Measurements from ENCODE around the gene ATP6V1G3.

The ATP6V1G3 gene

DNA sequence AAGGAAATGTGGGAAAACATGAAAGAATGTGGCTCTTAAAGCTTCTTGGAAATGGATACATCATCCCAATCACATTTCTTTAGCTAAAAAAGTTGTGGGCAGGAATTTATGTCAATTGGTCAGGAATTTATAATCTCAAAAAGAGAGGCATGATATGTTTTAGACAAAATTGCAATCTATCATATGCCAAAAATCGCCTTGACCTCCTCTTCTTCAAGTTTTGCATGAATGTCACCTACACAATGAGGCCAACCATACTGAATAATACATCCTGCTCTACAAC is 42.4 kb downstream of the ATP6V1G3 start:
- H2AFZ ChIP-seq (ENCODE audit: low read length): no peak overlapping the region
- H3K79me2 ChIP-seq (ENCODE audit: low read length): no peaks in the 10 kb centered on the region
- no peaks in the 10 kb centered on the region for H3K36me3 ChIP-seq (replicated peaks; ENCODE audit: insufficient read depth, low read length)
- DNase-seq: no peak
- no peak overlapping the region for H3K4me3 ChIP-seq (ENCODE audit: low read length)
- H3K4me1 ChIP-seq (ENCODE audit: low read length): no peaks in the 10 kb centered on the region
- no peaks in the 10 kb centered on the region for H3K27me3 ChIP-seq (replicated peaks; ENCODE audit: insufficient read depth, low read length)
- no peak for TF ChIP-seq EZH2 (optimal IDR thresholded peaks at IDR 0.05; ENCODE audit: low read depth, low read length)
- TF ChIP-seq, protein P1, sequence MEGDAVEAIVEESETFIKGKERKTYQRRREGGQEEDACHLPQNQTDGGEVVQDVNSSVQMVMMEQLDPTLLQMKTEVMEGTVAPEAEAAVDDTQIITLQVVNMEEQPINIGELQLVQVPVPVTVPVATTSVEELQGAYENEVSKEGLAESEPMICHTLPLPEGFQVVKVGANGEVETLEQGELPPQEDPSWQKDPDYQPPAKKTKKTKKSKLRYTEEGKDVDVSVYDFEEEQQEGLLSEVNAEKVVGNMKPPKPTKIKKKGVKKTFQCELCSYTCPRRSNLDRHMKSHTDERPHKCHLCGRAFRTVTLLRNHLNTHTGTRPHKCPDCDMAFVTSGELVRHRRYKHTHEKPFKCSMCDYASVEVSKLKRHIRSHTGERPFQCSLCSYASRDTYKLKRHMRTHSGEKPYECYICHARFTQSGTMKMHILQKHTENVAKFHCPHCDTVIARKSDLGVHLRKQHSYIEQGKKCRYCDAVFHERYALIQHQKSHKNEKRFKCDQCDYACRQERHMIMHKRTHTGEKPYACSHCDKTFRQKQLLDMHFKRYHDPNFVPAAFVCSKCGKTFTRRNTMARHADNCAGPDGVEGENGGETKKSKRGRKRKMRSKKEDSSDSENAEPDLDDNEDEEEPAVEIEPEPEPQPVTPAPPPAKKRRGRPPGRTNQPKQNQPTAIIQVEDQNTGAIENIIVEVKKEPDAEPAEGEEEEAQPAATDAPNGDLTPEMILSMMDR (IDR thresholded peaks at IDR 0.05; ENCODE audit: low read length): no peak
- no peak for TF ChIP-seq EZH2phosphoT487 (IDR thresholded peaks at IDR 0.05; ENCODE audit: low read length)
- no peaks in the 10 kb centered on the region for H3F3A ChIP-seq (ENCODE audit: insufficient read depth, low read length)
- no peak overlapping the region for H3K27ac ChIP-seq (ENCODE audit: low read length)
- no peaks in the 10 kb centered on the region for H3K9me2 ChIP-seq (replicated peaks; ENCODE audit: insufficient read depth, low read length)
- H3K4me2 ChIP-seq (ENCODE audit: low read depth, low read length): no peak overlapping the region
- no peaks in the 10 kb centered on the region for H4K20me1 ChIP-seq (ENCODE audit: insufficient read depth, low read length)
- no peak overlapping the region for H3K9ac ChIP-seq (ENCODE audit: low read length)
- H3K9me3 ChIP-seq (replicated peaks; ENCODE audit: insufficient read depth, low read length): no peaks in the 10 kb centered on the region

DNA sequence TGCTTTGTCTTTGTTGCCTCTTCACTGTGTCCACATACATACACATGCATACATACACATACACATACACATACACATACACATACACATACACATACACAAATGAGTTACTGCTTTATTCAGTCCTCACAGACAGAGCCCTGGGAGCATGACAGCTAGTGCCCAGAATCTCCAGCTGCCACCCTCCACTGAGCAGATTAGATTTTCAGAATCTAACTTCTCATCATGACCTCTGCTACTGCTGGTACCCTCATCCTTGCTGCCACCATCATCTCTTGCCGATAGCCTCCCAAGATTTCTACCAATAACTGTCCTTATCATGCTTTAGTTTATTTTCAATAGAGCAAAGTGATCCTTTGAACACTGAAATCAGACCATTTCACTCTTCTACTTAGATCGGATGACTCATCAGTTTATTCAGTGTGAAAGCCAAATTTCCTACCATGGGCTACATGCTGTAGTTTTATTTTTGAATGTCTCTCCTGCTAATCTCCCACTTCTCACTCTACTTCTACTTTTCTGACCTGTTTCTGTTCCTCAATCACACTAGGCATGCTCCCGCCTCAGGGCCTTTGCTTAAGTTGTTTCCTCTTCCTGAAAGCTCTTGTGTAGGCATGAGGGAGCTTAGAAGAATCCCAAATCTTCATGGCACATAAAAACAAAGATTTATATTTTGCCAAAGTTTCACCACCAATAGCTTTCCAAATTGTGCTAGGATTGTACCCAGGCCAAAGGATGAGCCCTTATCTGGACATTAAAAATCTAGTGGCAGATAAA is 43.0 kb downstream of the ATP6V1G3 start:
- H3K36me3 ChIP-seq (replicated peaks; ENCODE audit: insufficient read depth, low read length): no peaks in the 10 kb centered on the region
- no peaks in the 10 kb centered on the region for H3K79me2 ChIP-seq (ENCODE audit: low read length)
- no peak overlapping the region for H2AFZ ChIP-seq (ENCODE audit: low read length)
- H3K4me3 ChIP-seq (ENCODE audit: low read length): no peak overlapping the region
- DNase-seq: no peak
- H3K9ac ChIP-seq (ENCODE audit: low read length): no peak overlapping the region
- H3K27ac ChIP-seq (ENCODE audit: low read length): no peak overlapping the region
- no peak overlapping the region for H3K4me2 ChIP-seq (ENCODE audit: low read depth, low read length)
- no peaks in the 10 kb centered on the region for H3K9me2 ChIP-seq (replicated peaks; ENCODE audit: insufficient read depth, low read length)
- no peaks in the 10 kb centered on the region for H4K20me1 ChIP-seq (ENCODE audit: insufficient read depth, low read length)
- H3F3A ChIP-seq (ENCODE audit: insufficient read depth, low read length): no peaks in the 10 kb centered on the region
- H3K27me3 ChIP-seq (replicated peaks; ENCODE audit: insufficient read depth, low read length): no peaks in the 10 kb centered on the region
- TF ChIP-seq EZH2phosphoT487 (IDR thresholded peaks at IDR 0.05; ENCODE audit: low read length) (no peak), EZH2 (optimal IDR thresholded peaks at IDR 0.05; ENCODE audit: low read depth, low read length) (no peak)
- TF ChIP-seq, protein P1 (IDR thresholded peaks at IDR 0.05; ENCODE audit: low read length): no peak
- H3K9me3 ChIP-seq (replicated peaks; ENCODE audit: insufficient read depth, low read length): no peaks in the 10 kb centered on the region
- H3K4me1 ChIP-seq (ENCODE audit: low read length): no peaks in the 10 kb centered on the region

- no peaks in the 10 kb centered on the region for H3K79me2 ChIP-seq (ENCODE audit: low read length)
Observed at GRCh38 chr1:198496216-198497143, 44.0 kb downstream of the ATP6V1G3 start.

More at GRCh38 chr1:198496216-198497143, 44.0 kb downstream of the ATP6V1G3 start:
- Histone ChIP-seq H3K9me3 (replicated peaks; ENCODE audit: insufficient read depth, low read length) (no peaks in the 10 kb centered on the region), H3K4me1 (ENCODE audit: low read length) (no peaks in the 10 kb centered on the region), H3K9ac (ENCODE audit: low read length) (no peak overlapping the region), H4K20me1 (ENCODE audit: insufficient read depth, low read length) (no peaks in the 10 kb centered on the region), H3K4me2 (ENCODE audit: low read depth, low read length) (no peak overlapping the region), H3K4me3 (ENCODE audit: low read length) (no peak overlapping the region), H3K9me2 (replicated peaks; ENCODE audit: insufficient read depth, low read length) (no peaks in the 10 kb centered on the region), H2AFZ (ENCODE audit: low read length) (no peak overlapping the region), H3K27ac (ENCODE audit: low read length) (no peak overlapping the region), H3K36me3 (replicated peaks; ENCODE audit: insufficient read depth, low read length) (no peaks in the 10 kb centered on the region), H3F3A (ENCODE audit: insufficient read depth, low read length) (no peaks in the 10 kb centered on the region), H3K27me3 (replicated peaks; ENCODE audit: insufficient read depth, low read length) (no peaks in the 10 kb centered on the region)
- TF ChIP-seq EZH2phosphoT487 (IDR thresholded peaks at IDR 0.05; ENCODE audit: low read length) (no peak), EZH2 (optimal IDR thresholded peaks at IDR 0.05; ENCODE audit: low read depth, low read length) (no peak)
- TF ChIP-seq, protein P1 (IDR thresholded peaks at IDR 0.05; ENCODE audit: low read length): no peak
- DNase-seq: no peak

All from MM.1S (cell line).